Stimulated activated CD4-positive, alpha-beta T cell treated with anti-CD3 and anti-CD28 coated beads, Interleukin-1b, Interleukin-23, amount 100 ng/mL, for 48 hours (primary cell): Measurements from ENCODE around the gene SLC5A1.

Experiments
- DNase-seq: peaks from one replicate; pipeline ENCODE4 v3.0.0-alpha.2; 2020

The SLC5A1 gene

DNA sequence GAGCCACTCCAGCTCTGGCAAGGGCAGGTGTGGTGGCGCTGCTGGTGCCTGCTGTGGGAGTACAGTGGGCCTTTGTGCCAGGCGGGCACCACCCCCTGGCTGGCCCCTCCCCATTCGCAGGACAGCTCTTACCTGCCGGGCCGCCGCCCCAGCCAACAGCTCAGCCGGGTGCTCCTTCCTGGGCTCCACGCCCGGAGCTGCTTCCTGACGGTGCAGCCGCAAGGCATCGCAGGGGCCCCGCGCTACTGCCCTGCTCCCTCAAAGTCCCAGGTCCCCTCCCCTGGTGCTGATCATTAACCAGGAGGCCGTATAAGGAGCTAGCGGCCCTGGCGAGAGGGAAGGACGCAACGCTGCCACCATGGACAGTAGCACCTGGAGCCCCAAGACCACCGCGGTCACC, at the start of gene SLC5A1:
TSS of gene SLC5A1 (plus strand) at position 338 of the 400 bp plus-strand sequence. CDS start at position 359, 21 bp downstream.
- DNase-seq, result no peak

DNA sequence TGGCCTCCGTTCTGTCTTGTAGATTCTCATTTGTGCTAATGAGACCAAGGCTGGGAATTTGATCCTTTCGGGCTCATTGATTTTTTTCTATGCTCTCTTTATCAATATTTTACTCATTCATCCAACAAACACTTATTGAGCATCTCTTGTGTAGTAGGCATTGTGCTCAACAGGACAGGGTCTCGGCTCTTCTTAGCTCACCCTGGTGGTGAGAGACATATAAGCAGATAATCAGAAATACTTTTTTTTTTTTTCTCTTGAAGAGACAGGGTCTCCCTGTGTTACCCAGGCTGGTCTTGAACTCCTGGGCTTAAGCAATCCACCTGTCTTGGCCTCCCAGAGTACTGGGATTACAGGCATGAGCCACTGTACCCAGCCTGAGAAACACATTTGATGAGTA, 48.0 kb upstream of the SLC5A1 start:
- DNase-seq, result no peak

DNA sequence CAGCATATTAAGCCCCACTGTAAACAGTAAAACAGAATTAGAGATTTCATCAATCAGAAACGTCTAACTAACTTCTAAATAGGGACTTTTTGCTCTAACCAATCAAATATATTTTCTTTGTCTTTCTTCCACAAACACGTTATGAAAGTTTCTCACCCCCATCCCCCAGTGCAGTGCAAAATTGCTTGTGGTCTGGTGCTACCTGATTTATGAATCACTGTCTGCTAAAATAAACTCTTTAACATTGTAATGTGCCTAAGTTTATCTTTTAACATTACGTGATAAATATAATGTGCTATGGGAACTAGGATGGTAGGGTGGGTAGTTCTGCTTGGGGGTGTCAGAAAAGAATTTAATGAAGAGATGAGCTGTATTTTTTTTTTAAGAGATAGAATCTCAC, 47.3 kb upstream of the SLC5A1 start:
- no peak for DNase-seq

DNA sequence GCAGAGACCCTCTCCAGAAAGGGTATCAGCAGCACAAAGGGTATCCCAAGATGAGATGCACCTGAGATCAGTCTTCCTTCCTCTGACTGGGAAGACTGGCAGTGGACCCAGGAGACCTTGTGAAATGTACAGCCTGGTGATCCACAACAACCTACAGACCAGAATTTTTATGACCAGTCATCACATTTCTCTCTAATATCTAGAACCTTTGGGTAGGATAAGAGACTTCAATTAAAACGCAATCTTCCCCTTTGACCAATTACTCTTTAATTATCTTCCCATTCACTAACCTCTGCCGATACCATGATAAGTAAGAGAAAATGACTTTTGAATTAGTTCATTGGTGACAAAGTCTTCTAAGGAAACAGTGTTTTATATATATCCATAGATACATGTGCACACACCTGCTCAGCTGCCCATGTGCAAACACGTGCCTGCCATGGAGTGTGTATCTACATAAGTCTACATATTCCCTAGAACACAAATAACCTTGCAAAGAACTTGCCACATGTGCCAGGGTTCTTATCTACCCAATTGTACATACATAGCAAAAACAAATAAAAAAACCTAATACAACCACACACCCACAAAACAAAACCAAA, 44.2 kb upstream of the SLC5A1 start:
- DNase-seq, result no peak

DNA sequence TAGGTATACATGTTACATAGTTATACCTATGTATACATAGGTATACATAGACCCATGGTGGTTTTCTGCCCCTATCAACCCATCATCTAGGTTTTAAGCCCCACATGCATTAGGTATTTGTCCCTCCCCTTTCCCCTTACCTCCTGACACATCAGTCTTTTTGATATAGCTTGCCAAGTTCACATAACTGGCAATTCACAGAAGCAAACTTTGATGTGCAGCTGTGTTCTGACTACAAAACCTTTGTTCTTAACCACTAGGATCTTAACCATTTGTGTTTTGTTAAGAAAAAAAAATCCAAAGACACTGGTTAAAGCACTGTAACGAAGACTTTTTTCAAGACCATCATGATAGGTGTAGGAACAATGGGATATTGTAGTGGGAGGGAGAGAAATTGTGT, 42.9 kb upstream of the SLC5A1 start:
- no peak for DNase-seq

DNA sequence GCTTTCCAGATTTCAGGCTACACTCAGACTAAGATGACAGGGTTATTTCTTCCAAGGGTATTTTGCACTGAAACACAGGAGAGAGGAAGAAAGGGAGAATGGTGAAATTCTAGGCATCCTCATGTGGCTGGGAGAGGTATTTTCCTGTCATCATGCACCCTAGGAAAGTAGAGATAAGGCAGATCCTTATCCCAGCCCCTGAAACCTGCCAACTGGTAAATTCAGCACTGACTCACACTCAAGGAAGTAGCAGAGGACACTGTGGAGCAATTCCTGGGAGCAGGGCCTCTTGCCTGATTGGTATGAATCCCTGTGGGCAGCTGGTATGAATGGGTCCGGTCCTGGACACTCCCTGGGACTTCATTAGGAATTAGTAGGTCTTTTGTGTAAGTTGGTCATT, 37.6 kb upstream of the SLC5A1 start:
- no peak for DNase-seq

DNA sequence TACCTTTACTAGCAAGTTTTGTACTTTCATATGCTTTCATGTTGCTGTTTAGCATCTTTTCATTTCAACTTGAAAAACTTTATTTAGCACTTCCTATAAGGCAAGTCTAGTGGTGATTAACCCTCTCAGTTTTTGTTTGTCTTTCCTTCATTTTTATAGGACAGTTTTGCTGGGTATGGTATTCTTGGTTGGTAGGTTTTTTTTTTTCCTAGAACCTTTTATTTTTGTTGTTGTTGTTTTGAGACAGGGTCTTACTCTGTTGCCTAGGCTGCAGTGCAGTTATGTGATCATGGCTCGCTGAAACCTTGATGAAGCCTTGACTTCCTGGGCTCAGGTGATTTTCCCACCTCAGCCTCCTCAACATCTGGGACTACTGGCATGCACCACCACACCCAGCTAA, 29.9 kb upstream of the SLC5A1 start:
- no peak for DNase-seq

DNA sequence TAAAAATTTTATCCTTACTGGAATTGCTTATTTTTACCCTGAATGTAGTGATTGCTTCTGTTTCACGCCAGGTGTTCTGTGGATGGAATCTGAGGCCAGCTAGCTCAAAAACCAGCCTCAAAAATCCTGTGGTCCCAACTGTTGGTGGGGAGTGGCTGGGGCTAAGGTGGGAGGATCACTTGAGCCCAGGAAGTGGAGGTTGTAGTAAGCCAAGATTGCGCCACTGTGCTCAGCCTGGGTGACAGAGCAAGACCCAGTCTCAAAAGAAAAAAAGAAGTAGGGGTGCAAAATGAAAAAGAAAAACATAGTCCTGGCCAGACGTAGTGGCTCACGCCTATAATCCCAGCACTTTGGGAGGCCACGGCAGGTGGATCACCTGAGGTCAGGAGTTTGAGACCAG, 27.0 kb upstream of the SLC5A1 start:
- no peak for DNase-seq

DNA sequence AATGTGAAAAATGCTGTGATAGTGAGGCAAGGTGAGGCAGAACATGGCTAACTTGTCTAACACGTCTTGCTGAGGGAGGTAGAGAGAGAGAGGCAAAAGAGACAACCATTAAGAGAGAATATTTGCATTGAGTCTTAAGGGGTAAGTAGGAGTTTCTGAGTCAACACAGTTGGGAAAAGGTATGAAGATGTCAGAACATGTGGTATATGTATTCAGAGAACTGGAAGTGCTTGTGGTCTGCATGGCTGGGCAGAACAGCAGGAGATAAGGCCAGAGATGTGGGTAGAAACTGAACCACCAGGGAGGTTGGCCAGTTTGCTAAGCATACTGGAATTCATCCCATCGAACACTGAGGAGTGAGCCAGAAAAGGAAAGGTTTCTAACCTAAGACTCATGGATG, 25.0 kb upstream of the SLC5A1 start:
- no peak for DNase-seq

DNA sequence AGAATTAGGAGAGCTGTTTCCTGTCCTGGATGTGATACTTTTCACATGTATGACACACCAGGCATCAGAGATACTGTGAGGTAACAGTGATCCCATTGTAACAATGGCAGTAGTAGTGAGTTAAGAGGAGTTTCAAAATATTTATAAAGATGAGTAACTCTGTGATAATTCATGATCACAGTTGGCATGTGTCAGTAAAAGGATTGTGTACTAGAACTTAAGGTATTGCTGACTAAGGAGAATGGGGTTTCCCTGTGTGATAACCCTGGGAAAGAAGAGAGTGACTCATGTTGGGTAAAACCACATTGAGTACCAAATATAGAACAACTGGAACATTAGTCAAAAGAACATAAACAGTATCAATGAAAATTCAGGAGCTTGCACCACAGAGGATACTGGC, 22.9 kb upstream of the SLC5A1 start:
- no peak for DNase-seq

DNA sequence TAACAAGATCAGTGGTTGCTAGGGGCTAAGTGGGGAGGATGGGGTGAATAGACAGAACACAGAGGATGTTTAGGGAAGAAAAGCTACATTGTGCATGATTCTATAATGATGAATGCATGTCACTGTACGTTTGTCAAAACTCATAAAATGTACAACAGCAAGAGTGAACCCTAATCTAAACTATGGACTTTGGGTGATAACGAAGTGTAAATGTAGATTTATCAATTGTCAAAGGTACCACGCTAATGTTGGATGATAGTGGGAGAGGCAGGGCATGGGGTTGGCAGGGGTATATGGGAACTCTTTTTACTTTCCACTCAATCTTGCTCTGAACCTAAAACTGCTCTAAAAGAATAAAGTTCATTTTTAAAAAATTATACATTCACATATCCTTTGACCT, 21.3 kb upstream of the SLC5A1 start:
- no peak for DNase-seq

DNA sequence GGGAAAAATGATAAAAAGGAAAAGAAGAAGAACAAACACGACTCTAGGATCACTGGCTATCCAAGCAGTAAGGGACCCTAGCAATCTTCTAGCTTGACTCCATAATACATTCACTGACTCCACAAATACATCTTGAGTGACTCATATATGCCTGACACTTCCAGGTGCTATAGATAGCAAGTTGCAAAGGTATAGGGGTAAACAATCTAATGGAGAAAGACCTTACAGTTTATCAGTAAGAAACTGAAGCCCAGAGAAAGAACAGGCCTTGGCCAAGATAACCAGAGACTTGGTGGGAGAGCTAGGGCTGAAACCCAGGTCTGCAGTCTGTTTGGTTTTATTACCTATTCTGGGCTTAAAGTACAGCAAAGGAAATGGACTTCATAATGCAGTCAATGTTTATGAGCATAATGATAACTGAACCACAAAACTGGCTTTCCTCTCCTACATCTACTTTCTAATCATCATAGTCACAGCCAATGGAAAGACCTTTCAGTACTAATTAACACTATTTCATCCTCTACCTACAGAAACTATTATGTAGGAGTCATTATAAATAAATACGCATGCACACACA, 19.7 kb upstream of the SLC5A1 start:
- DNase-seq, result no peak

DNA sequence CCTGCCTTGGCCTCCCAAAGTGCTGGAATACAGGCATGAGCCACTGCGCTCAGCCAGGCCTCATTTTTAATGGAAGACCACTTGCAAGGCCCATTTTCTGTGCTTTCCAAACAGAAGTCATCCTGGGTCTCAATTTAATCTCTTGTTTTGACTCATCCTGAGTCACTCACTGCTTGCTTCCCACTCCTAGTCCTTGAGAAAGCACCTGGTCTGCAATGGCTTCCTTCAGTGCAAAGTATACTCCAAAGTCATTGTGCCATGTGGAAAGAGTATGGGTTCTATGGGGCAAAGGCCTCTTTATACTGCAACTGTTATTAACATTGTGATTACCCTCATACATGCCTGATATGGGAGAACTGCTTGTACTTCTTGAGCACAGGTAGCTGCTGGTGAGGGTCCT, 18.3 kb upstream of the SLC5A1 start:
- no peak for DNase-seq

DNA sequence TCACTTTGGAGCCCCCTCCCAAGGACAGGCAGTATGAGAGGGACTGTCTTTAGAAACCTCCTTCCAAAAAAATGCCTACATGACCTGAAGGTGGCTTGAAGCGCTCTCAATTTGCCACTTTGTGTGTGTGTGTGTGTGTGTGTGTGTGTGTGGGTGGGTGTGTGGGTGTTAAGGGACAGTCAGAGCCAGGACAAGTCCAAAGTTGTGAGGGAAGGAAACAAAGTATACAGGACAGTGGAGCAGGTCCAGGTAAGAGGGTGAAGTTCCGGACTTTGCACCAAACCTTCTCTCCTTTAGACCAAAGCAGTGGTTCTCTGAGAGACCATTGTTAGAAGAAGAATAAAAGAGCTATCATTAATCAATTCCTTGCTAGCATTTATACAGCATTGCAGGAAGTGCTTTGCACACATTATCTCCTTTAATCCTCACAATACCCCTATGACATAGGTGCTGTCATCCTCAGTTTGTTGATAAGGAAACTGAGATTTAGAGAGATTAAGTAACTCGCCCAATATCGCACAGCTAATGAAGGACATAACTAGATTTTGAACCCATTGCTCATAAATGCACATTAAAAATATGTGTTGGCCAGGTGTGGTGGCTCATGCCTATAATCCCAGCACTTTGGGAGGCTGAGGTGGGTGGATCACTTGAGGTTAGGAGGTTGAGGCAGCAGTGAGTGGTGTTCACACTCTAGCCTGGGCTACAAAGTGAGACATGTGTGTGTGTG, 12.4 kb upstream of the SLC5A1 start:
- DNase-seq, result no peak

DNA sequence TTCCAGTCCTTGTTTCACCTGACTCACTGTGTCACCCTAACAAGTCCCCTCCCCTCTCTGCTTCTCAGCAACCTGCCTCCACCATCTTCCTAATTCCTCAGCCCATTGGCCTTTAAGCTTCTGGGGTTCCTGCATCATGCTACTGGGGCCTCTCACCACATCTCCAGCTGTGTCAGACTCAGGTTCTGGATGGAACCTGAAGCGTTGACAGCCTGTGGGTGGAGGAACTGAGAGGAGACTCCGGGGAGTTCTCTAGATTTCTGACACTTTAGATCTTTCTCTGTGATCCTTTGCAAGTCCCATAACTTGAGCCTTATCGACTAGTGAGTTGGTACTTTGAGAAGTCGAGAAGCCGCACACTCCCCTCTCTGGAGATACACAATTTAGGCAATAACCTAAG, 11.6 kb upstream of the SLC5A1 start:
- no peak for DNase-seq

DNA sequence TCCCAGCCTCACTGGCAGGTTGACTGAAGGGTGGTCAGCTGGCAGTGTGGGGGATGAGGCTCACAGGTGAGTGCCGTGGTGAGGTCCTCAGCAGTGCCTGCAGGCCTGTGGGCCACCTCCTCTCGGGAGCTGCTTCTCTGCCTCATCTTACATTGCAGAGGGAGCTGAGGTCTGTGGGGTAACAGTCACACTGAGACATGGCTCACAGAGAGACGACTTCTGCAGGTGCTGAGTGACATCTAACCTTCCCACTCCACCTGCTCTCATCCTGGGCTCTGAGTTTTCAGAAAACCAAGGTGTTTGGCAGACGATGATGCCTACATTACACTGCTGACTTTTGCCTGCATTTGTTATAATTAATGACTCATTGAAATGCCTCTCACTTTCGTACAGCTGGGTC, 8.8 kb upstream of the SLC5A1 start:
- DNase-seq, result no peak

DNA sequence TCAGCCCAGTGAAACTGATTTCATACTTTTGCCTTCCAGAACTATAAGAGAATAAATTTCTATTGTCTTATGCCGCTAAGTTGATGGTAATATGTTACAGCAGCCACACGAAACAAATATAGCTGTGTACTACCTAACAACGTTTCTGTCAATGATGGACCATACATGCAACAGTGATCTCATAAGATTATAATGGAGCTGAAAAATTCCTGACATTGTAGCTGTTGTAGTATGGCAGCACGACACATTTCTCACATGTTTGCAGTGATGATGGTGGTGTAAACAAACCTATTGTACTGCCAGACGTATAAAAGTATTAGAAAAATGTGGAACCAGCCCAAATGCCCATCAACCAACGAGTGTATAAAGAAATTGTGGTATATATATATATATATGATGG, 5.8 kb upstream of the SLC5A1 start:
- DNase-seq, result no peak

DNA sequence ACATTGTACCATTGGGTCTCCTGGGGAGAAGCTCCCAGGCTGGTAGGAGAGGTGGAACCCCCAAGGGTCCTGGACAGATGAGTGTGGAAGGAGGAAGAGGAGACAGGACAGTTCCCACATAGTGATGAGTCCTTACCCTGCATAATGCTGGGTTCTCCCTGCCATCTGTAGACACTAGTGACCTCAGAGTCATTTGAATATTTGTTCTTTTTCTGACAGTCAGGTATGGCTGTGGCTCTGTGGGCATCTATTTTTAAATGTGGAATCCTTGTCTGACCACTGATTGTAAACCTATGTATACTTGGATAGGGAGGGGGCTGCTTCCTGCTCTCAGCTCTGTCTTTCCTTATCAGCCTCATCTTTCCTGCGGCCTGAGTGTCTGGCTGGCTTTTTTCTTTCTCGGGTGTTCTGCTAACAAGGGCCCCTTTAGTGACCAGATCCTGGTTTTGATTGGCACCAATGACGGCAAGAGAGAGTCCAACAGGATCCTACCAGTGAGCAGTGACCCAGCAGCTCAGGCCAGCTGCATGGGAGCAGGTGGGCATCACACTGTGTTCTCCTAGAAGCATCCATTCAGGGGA, 2.6 kb upstream of the SLC5A1 start:
- no peak for DNase-seq

DNA sequence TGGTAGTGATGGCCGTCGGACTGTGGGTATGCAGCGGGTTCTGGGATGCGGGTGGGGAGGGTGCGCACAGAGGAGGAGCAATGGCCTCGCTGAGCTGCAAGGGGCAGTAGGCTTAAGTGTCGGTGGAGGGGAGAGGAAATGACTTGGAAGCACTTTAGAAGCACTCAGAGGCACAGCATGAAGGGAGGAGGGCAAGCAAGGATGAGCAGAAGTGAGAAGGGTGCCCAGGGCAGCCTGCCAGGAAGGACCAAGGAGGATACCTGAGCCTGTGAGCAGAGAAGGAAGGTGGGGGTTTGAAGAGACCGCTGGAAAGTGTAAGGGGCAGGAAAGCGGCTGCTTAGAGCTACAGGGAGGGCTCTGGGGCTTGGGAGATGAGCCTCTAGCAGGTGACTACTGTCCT, 330 bp downstream of the SLC5A1 start:
- no peak for DNase-seq

DNA sequence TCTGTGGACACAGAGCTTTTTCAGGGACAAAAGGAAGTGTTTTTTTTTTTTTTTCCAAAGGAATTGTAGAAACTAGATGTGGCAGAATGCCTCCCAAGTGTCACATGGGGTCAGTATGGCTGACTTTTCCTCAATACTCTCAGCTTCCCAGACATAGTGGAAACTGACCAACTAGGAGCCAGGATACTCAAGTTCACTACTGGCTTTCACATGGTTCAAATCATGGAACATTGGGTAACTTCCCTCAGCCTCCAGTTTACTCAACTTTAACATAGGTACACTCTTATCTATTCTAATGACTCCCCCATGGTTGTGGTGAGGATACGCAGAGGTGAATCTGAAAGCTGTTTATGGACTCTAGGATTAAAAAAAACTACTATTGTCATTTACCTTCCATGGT, 1.4 kb downstream of the SLC5A1 start:
- no peak for DNase-seq

DNA sequence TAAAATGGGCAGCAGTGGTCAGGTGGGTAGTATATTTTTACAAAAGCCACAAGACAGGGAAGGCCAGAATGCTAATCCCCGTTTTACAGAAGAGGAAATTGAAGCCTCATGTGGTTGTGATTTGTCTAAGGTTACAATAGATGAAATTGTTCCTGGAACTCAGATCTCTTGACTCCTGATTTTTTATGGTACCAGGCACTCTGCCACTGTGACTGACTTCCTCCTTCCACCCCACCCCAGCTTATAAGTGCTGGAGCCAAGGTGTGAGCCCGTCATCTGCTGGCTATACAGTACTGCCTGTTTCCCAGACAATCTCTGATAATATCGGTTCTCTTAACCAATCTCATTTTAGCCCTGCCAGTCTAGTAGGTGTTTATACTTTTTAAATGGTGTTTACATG, 1.9 kb downstream of the SLC5A1 start:
- DNase-seq, result no peak

DNA sequence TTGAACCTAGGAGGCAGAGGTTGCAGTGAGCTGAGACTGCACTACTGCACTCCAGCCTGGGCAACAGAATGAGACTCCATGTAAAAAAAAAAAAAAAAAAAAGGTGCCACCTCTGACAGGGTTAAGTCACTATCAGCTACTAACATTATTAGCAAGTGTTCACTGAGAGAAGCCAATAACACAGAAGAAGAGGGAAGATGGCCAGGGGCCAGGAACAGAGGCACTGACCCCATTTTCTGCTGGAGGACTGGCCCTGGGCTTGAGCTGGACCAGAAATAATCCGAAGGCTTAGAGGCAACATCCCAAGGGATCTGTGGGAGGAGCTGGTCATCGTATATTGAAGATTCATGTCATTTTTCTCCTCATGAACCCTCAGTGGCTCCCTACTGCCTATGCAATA, 5.0 kb downstream of the SLC5A1 start:
- DNase-seq, result no peak

DNA sequence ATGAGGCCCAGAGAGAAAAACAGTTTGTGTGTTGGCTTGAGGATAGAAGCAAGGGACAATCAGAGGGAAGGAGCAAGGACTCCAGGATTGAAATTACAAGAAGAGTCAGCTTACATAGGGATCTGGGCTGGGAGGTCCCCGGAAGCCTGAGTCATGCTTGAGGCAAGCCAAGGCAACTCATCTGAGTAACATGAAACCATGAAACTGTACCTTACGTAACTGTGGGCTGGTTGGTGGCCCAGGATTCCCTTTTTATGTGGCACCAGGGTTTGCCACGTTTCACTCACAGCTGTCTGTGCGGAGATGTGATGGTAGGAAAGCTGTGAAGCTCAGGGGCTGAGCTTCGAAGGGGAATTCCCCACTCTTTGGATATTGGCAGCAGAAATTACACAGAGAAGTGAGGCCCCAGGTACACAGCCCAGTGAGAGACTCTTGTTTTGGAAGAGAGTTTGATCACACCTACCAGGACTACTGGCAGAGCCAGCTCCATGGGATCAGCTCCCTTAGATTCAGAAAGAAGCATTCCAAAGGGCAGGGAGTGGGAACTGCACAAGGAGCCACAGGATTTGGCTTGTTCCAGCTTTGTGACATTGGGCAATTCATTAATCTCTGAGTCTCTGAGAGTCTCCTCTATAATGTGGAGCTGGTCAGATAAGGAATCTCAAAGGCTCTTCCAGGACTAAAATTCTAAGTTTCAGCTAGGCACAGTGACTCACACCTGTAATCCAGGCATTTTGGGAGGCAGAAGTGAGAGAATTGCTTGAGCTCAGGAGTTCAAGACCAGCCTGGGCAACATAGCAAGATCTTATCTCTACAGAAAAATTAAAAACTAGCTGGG, 7.8 kb downstream of the SLC5A1 start:
- peak; percentile 87 for DNase-seq
